Measurements from ENCODE around the gene MBD3L2. TPM values are rescaled to one million over a fixed set of nuclear protein-coding genes. Genes with fewer than 3 reads are reported as not detected.

Gene MBD3L2
- total RNA-seq, 4 donors from 2014 or later: not detected

GRCh38 chr19:7098096-7098495, 49.0 kb downstream of the MBD3L2 start:
- H3K27me3 ChIP-seq: no peaks in the 10 kb centered on the region
- peak overlapping the region in 2 of 4 donors; percentile 91 to 96 for H3K27ac ChIP-seq
- WGBS, 2 donors (ENCODE audit: low coverage in 1 of 2): 100% methylated on average over 2 to 3 of the region's 3 CpGs
- peaks cover 0 to 16% (median 0%) of the 10 kb centered on the region in 3 donors for H3K4me1 ChIP-seq
- TF ChIP-seq CTCF (IDR thresholded peaks at IDR 0.05) (no peak), POLR2AphosphoS5 (IDR thresholded peaks at IDR 0.05) (no peak), POLR2A (IDR thresholded peaks at IDR 0.05) (no peak), EP300 (IDR thresholded peaks at IDR 0.05) (no peak)
- H3K4me3 ChIP-seq: peak overlapping the region in 1 of 2 donors; percentile 73
- H3K9me3 ChIP-seq: peaks cover 0 to 23% (median 3%) of the 10 kb centered on the region in 3 donors
- ATAC-seq: no peak
- peaks cover 0 to 6% of the 10 kb centered on the region in 2 donors for H3K36me3 ChIP-seq

GRCh38 chr19:7098701-7099596, 49.8 kb downstream of the MBD3L2 start:
- Histone ChIP-seq H3K9me3 (peaks cover 0 to 15% (median 3%) of the 10 kb centered on the region in 3 donors), H3K27me3 (no peaks in the 10 kb centered on the region)
- ATAC-seq: peak; percentile 97

GRCh38 chr19:7099597-7099921, 50.4 kb downstream of the MBD3L2 start:
- peak overlapping the region; percentile 40 to 73 for H3K4me3 ChIP-seq
- H3K27me3 ChIP-seq: no peaks in the 10 kb centered on the region
- peaks cover 0 to 6% of the 10 kb centered on the region in 2 donors for H3K36me3 ChIP-seq
- WGBS, 2 donors (ENCODE audit: low coverage in 1 of 2): 6 to 16% methylated on average over 4 to 7 of the region's 9 CpGs
- peak overlapping the region; percentile 68 to 96 (median 92) for H3K27ac ChIP-seq
- TF ChIP-seq CTCF (IDR thresholded peaks at IDR 0.05) (no peak), POLR2AphosphoS5 (IDR thresholded peaks at IDR 0.05) (no peak), POLR2A (IDR thresholded peaks at IDR 0.05) (no peak), EP300 (IDR thresholded peaks at IDR 0.05) (no peak)
- H3K4me1 ChIP-seq: peaks cover 0 to 16% (median 0%) of the 10 kb centered on the region in 3 donors
- ATAC-seq: no peak
- H3K9me3 ChIP-seq: peaks cover 0 to 9% (median 3%) of the 10 kb centered on the region in 3 donors

More at GRCh38 chr19:7098701-7099596, 49.8 kb downstream of the MBD3L2 start:
- H3K4me3 ChIP-seq: peak overlapping the region; percentile 40 to 73
- peak overlapping the region; percentile 68 to 96 (median 92) for H3K27ac ChIP-seq
- TF ChIP-seq EP300 (IDR thresholded peaks at IDR 0.05) (no peak), CTCF (IDR thresholded peaks at IDR 0.05) (peak in 1 of 4 experiments; percentile 39), POLR2A (IDR thresholded peaks at IDR 0.05) (peak in 1 of 2 donors; percentile 3), POLR2AphosphoS5 (IDR thresholded peaks at IDR 0.05) (peak; percentile 20)
- WGBS, 2 donors (ENCODE audit: low coverage in 1 of 2): 0 to 1% methylated on average over 24 to 39 of the region's 78 CpGs
- H3K4me1 ChIP-seq: peaks cover 0 to 16% (median 0%) of the 10 kb centered on the region in 3 donors
- H3K36me3 ChIP-seq: peaks cover 0 to 6% of the 10 kb centered on the region in 2 donors

Other genes starting within 250 kb of the MBD3L2 start
- under 1 TPM in 1 of 4 donors, not detected in 3; 0.13 TPM for gene ADGRE1, start 161.7 kb upstream of the MBD3L2 start, total RNA-seq
- not detected for gene MBD3L2B, start 27.9 kb upstream of the MBD3L2 start, total RNA-seq
- gene MBD3L5, start 18.7 kb upstream of the MBD3L2 start, total RNA-seq: not detected
- not detected for gene MBD3L4, start 9.1 kb upstream of the MBD3L2 start, total RNA-seq
- gene MBD3L3, start 9.4 kb downstream of the MBD3L2 start, total RNA-seq: not detected
- gene ZNF557, start 20.4 kb downstream of the MBD3L2 start, total RNA-seq: 10 to 100 TPM in 1 of 4 donors, 1 to 10 TPM in 3; 7.9 to 12.0 (median 8.8) TPM
- gene INSR, start 245.1 kb downstream of the MBD3L2 start, total RNA-seq: 10 to 100 TPM; 67.6 to 95.6 (median 81.2) TPM